HTR-8/SVneo (cell line): ENCODE results near the gene FEM1B.

Source experiments
- DNase-seq: peaks from one replicate; pipeline ENCODE4 v3.0.0; 2011; ENCODE audit warnings: low spot score, mixed read lengths; ENCODE audit not compliant: insufficient read length
- FAIRE-seq: peaks from 2 replicates; lab custom pipeline; 2011; peaks lifted over from hg19 to GRCh38; lab: Jason Lieb, UNC

Gene FEM1B

DNA sequence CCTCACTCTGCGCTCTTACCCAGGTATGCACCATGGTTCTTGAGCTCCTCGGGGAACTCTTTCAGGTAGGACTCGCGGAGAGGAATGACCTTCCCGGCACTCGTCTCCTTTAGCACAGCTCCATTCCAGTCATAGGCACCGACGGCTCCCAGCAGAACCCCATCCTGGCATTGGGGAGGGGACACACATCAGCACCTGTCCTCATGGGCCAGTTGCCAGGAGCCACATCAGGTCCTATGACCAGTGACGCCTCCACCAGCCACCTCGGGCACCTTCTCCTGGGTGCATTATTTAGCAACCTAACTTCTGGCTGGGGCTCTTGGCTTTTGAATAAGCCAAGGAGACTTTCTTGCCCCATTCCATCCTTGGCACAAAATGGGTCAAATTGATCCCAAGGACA, 61.9 kb downstream of the FEM1B start:
- FAIRE-seq = no peak
- DNase-seq = no peak

DNA sequence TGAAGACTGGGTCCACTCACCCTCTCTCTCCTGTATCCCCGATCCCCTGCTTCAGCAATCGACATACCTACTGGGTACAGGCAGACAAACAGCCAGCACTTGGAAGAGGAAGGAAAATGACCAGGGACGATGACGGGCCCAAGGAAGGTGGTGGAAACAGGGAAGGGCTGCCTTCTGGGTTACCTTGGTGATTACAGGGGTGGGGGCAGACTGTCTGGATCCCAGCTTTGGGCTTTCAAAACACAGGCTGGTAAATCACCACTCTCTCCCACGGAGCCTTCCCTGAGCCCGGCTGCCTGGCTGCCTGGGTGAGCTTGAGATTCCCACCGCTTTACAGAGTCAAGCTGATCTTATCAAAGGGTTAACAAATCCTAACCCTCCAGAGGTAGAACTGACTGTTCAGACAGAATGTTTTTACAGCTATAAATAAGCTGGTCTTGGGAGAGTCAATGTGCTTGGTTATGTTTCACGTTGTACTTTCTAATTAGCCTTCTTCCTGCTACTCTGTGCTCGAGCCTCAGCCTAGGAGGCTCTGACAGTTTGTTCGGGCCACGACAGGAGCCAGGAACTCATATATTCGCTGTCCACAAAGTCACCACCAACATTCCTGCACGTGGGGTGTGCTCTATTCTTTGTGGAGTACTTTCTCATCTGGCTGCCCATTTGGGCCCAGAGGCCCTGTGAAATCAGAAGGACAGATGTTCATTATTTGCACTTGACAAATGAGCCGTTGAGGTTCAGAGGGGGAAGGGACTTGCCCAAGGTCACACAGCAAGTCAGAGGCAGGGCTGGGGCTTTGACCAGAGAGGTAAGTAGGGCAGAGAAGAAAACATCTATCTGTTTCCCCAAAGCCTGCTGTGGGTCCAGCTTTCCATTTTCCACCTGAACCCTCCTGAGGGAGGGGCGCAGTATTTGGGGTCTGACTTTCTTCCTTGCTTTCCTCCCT, 63.5 kb downstream of the FEM1B start:
- FAIRE-seq (peak; percentile 20), DNase-seq (no peak)

DNA sequence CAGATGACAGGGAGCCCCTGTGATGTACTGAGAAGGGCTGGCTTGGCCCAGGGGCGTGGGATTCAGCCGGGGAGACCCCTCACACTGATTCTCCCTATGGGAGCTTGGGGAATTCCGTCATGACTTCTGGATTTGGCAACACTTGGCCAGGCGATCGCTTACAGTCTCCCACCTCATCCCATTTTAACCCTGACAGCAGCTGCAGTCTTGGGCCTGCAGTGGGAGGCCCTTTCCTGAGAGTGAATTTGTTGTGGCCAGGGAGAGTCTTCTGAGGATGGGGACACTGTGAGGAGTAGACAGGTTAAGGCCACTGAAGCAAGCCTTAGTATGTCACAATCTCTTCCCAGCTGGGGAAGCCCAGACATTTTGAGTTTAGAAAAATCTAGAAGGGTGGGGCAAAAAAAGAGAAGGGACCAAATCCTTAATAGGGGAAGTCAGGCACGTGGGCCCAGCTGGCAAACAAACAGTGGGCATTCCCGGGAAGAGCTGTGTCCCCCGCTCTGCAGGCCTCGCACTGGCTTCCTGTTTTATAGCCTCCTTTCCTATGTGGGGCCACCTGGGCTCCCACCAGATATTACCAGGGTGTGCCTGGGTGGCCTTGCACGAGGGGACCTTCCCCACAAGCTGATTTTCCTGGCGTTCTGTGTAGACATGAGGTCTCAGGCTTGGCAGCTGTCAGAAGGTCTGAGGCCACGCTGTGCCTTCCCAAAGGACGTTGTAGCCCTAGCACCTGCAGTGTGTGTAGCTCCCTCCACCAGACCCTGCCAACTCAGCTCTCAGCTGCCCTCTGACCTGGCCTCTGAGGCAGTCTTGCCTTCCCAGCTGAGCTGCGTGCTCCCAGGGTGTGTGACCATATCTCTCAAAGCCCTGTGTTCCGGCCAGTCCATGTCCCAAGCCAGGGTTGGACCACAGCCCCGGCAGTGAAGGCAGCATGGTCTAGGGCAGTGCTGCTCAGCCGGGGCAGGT, 64.5 kb downstream of the FEM1B start:
- FAIRE-seq = peak; percentile 84
- DNase-seq = no peak

DNA sequence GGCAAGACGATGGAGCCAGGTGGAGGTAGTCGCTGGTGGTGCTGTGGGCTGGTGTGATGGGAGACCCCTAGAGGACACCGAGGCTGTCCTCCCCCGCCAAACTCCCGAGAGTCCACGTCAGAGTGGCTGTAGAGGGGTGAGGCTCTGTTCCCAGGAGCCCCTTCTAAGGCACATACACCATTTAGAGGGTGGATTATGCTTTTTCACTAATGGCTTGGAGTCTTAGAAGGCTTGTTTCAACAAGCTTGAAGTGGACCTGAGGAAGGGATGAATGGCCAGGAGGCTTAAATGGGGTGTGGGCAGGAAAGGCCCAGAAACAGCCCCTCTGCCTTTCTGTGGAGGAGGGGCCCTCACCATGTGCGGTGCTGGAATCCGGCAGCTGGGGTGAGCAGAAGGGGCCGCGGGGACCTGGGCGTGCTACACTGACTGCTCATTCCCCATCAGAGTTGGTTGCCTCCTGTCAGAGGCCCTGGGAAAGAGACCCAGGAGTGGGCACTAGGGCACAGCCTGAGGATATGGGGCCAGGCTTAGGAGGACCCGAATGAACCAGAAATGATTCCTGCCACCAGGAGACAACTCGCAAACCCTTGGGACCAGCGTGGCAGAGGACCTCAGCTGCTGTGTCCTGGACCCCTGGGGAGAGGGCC, 66.2 kb downstream of the FEM1B start:
- no peak for FAIRE-seq
- DNase-seq = no peak

DNA sequence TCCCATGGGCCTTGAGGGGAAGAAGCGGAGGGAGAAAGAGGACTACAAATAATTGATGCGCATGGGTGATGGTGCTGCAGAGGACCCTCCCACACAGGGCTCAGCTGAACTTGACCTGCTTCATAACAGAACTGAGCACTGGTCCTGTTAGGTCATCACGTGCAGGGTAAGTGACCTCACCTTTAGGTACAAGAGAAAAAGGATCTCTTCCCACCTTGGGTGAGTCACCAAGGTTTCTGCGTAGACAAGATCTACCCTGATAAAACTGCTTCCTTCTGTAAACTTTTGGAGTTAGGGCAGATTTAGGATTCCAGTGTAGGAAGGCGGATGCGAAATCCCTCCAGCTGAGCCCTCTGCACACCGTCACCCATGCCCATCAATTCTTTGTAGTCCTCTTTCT, 67.1 kb downstream of the FEM1B start:
- no peak for DNase-seq
- peak; percentile 52 for FAIRE-seq
